Activated CD4-positive, alpha-beta memory T cell treated with anti-CD3 and anti-CD28 coated beads for 36 hours (primary cell): ENCODE data around the gene MDFIC. TPM values are rescaled to one million over a fixed set of nuclear protein-coding genes. Genes with fewer than 3 reads are reported as not detected.

Experiments
- CTCF ChIA-PET: fragments of 350-600 bp; sonication (Branson Sonifier 250); formaldehyde crosslinking; loops from one replicate; lab custom pipeline; 2021; ENCODE audit warnings: antibody characterized with exemption, inconsistent platforms; lab: Charles Lee
- POLR2A ChIA-PET: fragments of 350-600 bp; sonication (Branson Sonifier 250); formaldehyde crosslinking; loops from one replicate; lab custom pipeline; 2021; ENCODE audit warnings: antibody characterized with exemption; lab: Charles Lee
- DNase-seq: peaks from one replicate; pipeline ENCODE4 v3.0.0-alpha.2; 2020
- H3K27ac Mint-ChIP-seq: one replicate; pipeline ENCODE4 v1.8.0; 2021; ENCODE audit warnings: mixed read lengths
- H3K27me3 Mint-ChIP-seq: one replicate; pipeline ENCODE4 v1.8.0; 2021; ENCODE audit warnings: mixed read lengths
- H3K36me3 Mint-ChIP-seq: one replicate; pipeline ENCODE4 v1.8.0; 2021; ENCODE audit warnings: mixed read lengths
- H3K4me1 Mint-ChIP-seq: one replicate; pipeline ENCODE4 v1.8.0; 2021; ENCODE audit warnings: low read depth, mixed read lengths
- H3K4me3 Mint-ChIP-seq: one replicate; pipeline ENCODE4 v1.8.0; 2021; ENCODE audit warnings: mild to moderate bottlenecking, mixed read lengths
- H3K9me3 Mint-ChIP-seq: one replicate; pipeline ENCODE4 v1.8.0; 2021; ENCODE audit warnings: mixed read lengths
- intact Hi-C: fragments of 100-400 bp; cut with micrococcal nuclease; formaldehyde crosslinking; loops from one replicate; pipeline ENCODE4 v1.15.1; 2023
- total RNA-seq, 2 experiments: library from RNA; stranded (reverse); gene quantifications; one replicate each; pipeline ENCODE4 v1.2.3, GENCODE V29; 2021

Gene MDFIC
- total RNA-seq, 2 experiments from 2014 or later = 78.0 to 82.3 TPM

GRCh38 chr7:114937446-114937845 is 15.6 kb downstream of the MDFIC start:
- ChIA-PET POLR2A (interaction anchor here (1.0 kb wide), 1 partner anchor 11 kb away, joined by 3 read pairs; no protein-coding TSS in a partner anchor), CTCF (no interaction called here)
- Mint-ChIP-seq H3K27ac (peak overlapping the region; percentile 66), H3K4me1 (peaks cover 78% of the 10 kb centered on the region), H3K4me3 (no peak overlapping the region), H3K27me3 (no peaks in the 10 kb centered on the region), H3K36me3 (peaks cover 15% of the 10 kb centered on the region), H3K9me3 (no peaks in the 10 kb centered on the region)
- no peak for DNase-seq
- intact Hi-C loops = no loop called here

DNA sequence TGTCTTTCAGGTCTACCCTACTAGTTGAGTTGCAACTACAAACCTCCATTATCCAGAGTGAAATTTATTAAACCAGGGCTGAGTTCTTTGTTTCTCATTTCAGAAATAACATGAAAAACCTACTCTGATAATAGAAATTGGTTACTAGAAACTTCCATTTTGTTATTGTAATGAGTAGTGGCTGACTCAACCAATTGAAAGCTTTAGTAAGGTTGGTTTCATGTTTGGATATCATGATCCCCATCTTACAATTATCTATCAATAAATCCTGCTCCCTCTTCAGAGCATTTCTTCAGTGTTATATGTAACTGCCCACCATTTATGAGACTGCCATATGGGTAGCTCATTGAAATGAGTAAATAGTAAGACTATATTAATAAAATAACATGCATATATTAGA is 16.9 kb downstream of the MDFIC start:
- CTCF ChIA-PET = interaction anchor here (1.3 to 2.6 kb wide), 6 partner anchors 14 to 72 kb away, joined by 5 to 38 read pairs (median 10); partner anchors contain the start of gene MDFIC
- intact Hi-C loops = loop anchor here (1.0 to 2.0 kb wide), 2 partner anchors 7 to 74 kb away; no protein-coding TSS in a partner anchor
- peaks cover 85% of the 10 kb centered on the region for H3K4me1 Mint-ChIP-seq
- DNase-seq = no peak
- peak overlapping the region; percentile 2 for H3K27ac Mint-ChIP-seq
- POLR2A ChIA-PET = no interaction called here
- no peak overlapping the region for H3K4me3 Mint-ChIP-seq
- no peaks in the 10 kb centered on the region for H3K9me3 Mint-ChIP-seq
- no peaks in the 10 kb centered on the region for H3K27me3 Mint-ChIP-seq
- H3K36me3 Mint-ChIP-seq = peaks cover 25% of the 10 kb centered on the region

DNA sequence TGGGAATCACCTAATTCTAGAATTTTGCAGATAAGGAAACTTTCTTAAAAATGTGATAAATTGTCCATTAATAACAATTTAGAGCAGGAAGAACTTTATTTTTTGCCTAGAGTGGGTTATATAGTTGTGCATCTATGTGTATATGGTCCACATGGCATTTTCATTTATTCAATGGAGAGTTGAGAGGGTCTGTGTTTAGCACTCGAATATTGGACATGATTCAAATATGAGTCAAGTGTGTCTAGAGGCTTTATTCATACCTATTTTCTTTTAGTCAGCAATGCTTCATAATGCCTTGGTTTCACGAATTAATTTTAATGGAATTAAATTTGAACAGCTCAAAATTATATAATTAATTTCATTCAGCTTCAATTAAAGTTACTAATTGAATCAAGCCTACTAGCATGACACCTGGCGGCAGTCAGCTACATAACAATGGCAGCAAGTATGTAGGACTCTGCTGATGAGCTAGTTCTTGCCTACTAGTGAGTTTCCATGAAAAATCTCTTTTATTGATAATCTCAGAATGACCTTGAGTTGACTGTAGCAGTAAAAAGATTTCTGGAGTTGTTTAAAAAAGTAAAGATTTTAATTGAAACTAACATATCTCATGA is 17.7 kb downstream of the MDFIC start:
- no peaks in the 10 kb centered on the region for H3K27me3 Mint-ChIP-seq
- ChIA-PET POLR2A (interaction anchor here (0.7 kb wide), 1 partner anchor 17 kb away, joined by 3 read pairs; no protein-coding TSS in a partner anchor), CTCF (interaction anchor here (0.7 to 2.6 kb wide), 9 partner anchors 14 to 513 kb away, joined by 3 to 38 read pairs (median 6); partner anchors contain the start of gene MDFIC)
- H3K4me1 Mint-ChIP-seq = peaks cover 85% of the 10 kb centered on the region
- intact Hi-C loops = loop anchor here (1.0 to 2.0 kb wide), 2 partner anchors 8 to 75 kb away; no protein-coding TSS in a partner anchor
- H3K27ac Mint-ChIP-seq = no peak overlapping the region
- peak; percentile 46 for DNase-seq
- H3K36me3 Mint-ChIP-seq = peaks cover 33% of the 10 kb centered on the region
- no peak overlapping the region for H3K4me3 Mint-ChIP-seq
- H3K9me3 Mint-ChIP-seq = no peaks in the 10 kb centered on the region

GRCh38 chr7:114940220-114940619 is 18.3 kb downstream of the MDFIC start:
- CTCF ChIA-PET = interaction anchor here (0.6 to 2.6 kb wide), 10 partner anchors 13 to 513 kb away, joined by 3 to 38 read pairs (median 6); partner anchors contain the start of gene MDFIC
- Mint-ChIP-seq H3K4me3 (no peak overlapping the region), H3K4me1 (peaks cover 85% of the 10 kb centered on the region), H3K36me3 (peaks cover 38% of the 10 kb centered on the region), H3K27ac (peak overlapping the region; percentile 24), H3K9me3 (no peaks in the 10 kb centered on the region), H3K27me3 (no peaks in the 10 kb centered on the region)
- no peak for DNase-seq
- POLR2A ChIA-PET = interaction anchor here (0.7 kb wide), 1 partner anchor 127 kb away, joined by 3 read pairs; no protein-coding TSS in a partner anchor
- intact Hi-C loops = no loop called here

DNA sequence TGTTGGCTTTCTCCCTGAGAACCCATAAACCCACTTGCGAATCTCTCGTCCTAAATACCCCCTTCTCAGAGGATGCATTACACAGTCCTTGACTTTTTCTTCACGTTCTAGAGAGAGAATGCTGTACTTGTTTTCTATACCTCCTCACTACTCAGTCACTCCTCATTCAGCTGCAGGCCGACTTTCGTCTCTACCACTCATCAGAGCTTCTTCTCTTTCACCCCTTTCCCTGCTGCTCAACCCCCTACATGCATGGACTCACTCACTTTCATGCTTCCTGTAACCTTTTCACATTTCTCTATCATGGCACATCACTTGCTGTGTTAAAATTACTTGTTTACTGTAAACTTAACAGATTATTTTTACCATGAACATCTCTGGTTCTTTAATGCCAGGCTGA is 19.8 kb downstream of the MDFIC start:
- DNase-seq = no peak
- no peaks in the 10 kb centered on the region for H3K27me3 Mint-ChIP-seq
- no peaks in the 10 kb centered on the region for H3K9me3 Mint-ChIP-seq
- H3K27ac Mint-ChIP-seq = peak overlapping the region; percentile 0
- CTCF ChIA-PET = interaction anchor here (0.9 to 1.2 kb wide), 2 partner anchors 9 to 76 kb away, joined by 4 to 10 read pairs; no protein-coding TSS in a partner anchor
- H3K4me3 Mint-ChIP-seq = no peak overlapping the region
- H3K36me3 Mint-ChIP-seq = peaks cover 45% of the 10 kb centered on the region
- intact Hi-C loops = loop anchor here (2.0 kb wide), 1 partner anchor 15 kb away; no protein-coding TSS in a partner anchor
- POLR2A ChIA-PET = no interaction called here
- peaks cover 81% of the 10 kb centered on the region for H3K4me1 Mint-ChIP-seq

DNA sequence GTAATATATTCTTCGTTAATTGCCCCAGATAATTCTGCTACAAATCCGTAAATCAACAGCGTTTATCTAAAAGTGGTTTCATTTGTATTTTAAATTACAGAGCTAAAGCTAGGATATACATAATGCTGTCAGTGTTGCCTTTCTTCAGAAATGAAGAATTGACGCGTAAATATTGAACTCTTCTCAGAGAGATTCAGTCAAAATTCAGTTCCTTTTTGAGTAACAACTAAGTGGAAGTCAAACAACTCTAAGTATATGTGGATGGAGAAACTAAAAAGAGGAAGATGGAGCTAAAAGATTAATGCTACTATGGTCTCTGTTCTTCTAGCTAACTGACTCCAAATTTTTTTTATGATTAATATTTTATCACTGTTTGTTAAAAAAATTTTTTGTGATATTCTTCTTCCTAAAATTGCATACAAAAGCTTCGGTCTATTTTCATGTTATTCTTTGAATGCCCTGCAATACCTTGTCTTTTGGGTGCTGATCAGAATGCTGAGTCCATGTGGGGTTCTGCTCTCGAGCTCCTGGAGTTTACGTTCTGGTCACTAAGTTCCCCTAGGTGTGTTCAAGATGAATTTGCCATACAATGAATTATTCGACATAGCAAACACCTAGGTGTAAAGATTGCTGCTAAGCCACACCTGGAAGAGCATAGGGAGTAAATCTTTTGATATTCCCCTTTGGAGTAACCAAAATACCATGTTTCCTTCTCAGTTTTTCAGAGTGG is 20.7 kb downstream of the MDFIC start:
- Mint-ChIP-seq H3K27ac (peak overlapping the region; percentile 64), H3K36me3 (peaks cover 50% of the 10 kb centered on the region), H3K9me3 (no peaks in the 10 kb centered on the region), H3K4me1 (peaks cover 85% of the 10 kb centered on the region), H3K4me3 (no peak overlapping the region), H3K27me3 (no peaks in the 10 kb centered on the region)
- intact Hi-C loops = loop anchor here (2.0 kb wide), 1 partner anchor 14 kb away; no protein-coding TSS in a partner anchor
- CTCF ChIA-PET = interaction anchor here (0.6 to 1.2 kb wide), 6 partner anchors 10 to 484 kb away, joined by 3 to 10 read pairs (median 4); no protein-coding TSS in a partner anchor
- POLR2A ChIA-PET = interaction anchor here (0.6 kb wide), 1 partner anchor 19 kb away, joined by 3 read pairs; no protein-coding TSS in a partner anchor
- DNase-seq = no peak

GRCh38 chr7:114943530-114943929 is 21.6 kb downstream of the MDFIC start:
- intact Hi-C loops = loop anchor here (2.0 kb wide), 1 partner anchor 13 kb away; no protein-coding TSS in a partner anchor
- ChIA-PET CTCF (no interaction called here), POLR2A (no interaction called here)
- Mint-ChIP-seq H3K27me3 (no peaks in the 10 kb centered on the region), H3K27ac (peak overlapping the region; percentile 29), H3K36me3 (peaks cover 55% of the 10 kb centered on the region), H3K9me3 (no peaks in the 10 kb centered on the region), H3K4me3 (no peak overlapping the region), H3K4me1 (peaks cover 87% of the 10 kb centered on the region)
- no peak for DNase-seq

DNA sequence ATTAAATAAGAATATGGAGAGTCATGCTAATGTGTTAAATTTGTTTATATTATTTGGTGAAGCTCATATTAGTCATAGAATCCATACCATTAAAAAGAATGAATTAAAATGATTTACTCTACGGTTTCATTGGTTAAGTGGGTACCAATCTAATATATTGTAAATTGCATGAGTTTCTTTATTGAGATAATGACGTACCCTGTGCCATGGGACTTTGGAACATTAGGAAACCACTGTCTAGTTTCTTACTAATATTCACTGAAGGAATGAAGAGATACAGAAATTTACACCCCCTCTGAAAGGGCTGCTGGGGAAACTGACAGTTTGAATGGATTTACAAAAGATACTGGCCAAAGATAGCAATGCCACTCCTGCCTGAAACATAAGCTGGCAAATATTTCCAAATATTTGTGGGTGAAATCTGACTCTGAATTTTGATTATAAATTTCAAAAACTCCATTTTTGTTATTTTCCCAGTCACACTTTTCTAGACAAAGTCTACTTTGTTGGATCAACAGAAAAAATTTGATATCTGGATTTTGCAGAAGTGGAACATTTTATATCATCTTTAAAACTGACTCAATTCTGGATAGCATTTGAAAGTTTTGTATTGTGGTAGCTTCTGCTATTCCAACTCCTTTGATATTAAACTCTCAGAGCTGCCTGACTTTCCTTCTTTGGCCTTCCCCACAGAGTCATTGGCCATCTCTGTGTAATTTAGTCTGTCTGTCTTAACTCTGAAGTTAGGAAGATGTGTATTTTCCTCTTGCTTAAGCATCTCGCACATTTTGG is 22.3 kb downstream of the MDFIC start:
- intact Hi-C loops = loop anchor here (2.0 kb wide), 1 partner anchor 13 kb away; no protein-coding TSS in a partner anchor
- peak overlapping the region; percentile 30 for H3K27ac Mint-ChIP-seq
- POLR2A ChIA-PET = interaction anchor here (1.0 kb wide), 1 partner anchor 12 kb away, joined by 3 read pairs; no protein-coding TSS in a partner anchor
- DNase-seq = no peak
- H3K9me3 Mint-ChIP-seq = no peaks in the 10 kb centered on the region
- no peaks in the 10 kb centered on the region for H3K27me3 Mint-ChIP-seq
- H3K4me3 Mint-ChIP-seq = no peak overlapping the region
- peaks cover 87% of the 10 kb centered on the region for H3K4me1 Mint-ChIP-seq
- CTCF ChIA-PET = no interaction called here
- peaks cover 55% of the 10 kb centered on the region for H3K36me3 Mint-ChIP-seq

DNA sequence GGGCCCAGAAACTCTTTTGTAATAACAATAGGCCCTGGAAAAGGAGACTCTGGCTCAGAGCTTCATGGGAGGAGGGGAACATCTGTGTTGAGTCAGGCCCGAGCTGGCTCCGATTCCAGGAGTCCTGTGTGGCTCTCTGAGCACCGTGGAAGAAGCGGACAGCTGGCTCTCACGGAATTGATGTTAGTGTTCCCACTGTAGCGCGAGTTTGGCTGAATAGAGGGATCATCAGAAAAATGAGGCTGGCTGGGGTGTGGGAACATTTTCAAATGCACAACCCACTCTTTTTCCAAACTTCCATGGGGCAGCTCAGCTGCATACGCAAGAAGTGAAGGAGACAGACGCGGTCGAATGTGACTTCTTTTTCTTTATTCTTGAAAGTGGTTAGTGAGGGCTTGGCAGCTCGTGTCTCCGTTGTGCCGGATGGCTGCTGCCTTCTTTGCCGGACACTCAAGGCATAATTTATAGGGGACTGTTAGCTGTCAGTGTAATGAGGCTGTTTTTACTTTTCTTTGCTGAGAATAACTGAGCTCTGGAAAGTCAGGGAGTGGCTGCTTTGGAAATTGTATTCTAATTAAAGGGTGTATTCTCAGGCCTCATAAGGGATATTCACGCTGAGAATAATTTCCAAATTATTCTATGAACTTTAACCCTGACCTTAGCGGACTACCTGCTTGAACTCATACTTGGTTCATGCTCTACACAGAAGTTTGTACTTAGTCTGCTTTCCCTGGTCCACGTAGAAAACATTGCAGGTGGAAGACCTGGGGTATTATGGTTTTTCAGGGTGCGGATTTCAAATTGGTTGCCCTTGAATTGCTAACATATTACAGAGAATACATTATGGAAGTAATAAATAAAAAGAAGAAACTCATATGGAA is 23.1 kb downstream of the MDFIC start:
- Mint-ChIP-seq H3K9me3 (no peaks in the 10 kb centered on the region), H3K36me3 (peaks cover 55% of the 10 kb centered on the region), H3K4me1 (peaks cover 91% of the 10 kb centered on the region), H3K27me3 (no peaks in the 10 kb centered on the region), H3K27ac (peak overlapping the region; percentile 30), H3K4me3 (no peak overlapping the region)
- no peak for DNase-seq
- intact Hi-C loops = no loop called here
- ChIA-PET CTCF (no interaction called here), POLR2A (interaction anchor here (0.8 to 1.0 kb wide), 2 partner anchors 13 to 22 kb away, joined by 3 read pairs; no protein-coding TSS in a partner anchor)

- Mint-ChIP-seq H3K27ac (no peak overlapping the region), H3K36me3 (peaks cover 32% of the 10 kb centered on the region), H3K4me1 (peaks cover 76% of the 10 kb centered on the region), H3K9me3 (no peaks in the 10 kb centered on the region), H3K27me3 (no peaks in the 10 kb centered on the region), H3K4me3 (no peak overlapping the region)
- CTCF ChIA-PET = interaction anchor here (0.7 to 1.6 kb wide), 2 partner anchors 29 to 83 kb away, joined by 3 to 5 read pairs; no protein-coding TSS in a partner anchor
- DNase-seq = no peak
- intact Hi-C loops = no loop called here
- POLR2A ChIA-PET = no interaction called here
These were observed 27.3 kb downstream of the MDFIC start for GRCh38 chr7:114949231-114949630.
